Purkinje cell (primary cell): ENCODE results near the gene IFT43. TPM values are rescaled to one million over a fixed set of nuclear protein-coding genes. Genes with fewer than 3 reads are reported as not detected.

Source experiments
- polyA plus RNA-seq: library from polyadenylated mRNA; unstranded; fragments of >200 nt; fragmentation: Nextera tagmentation; gene quantifications from 2 replicates; pipeline ENCODE4 v1.2.1, GENCODE V29; 2014

The IFT43 gene
- 72.2 and 74.3 TPM in 2 replicates for polyA plus RNA-seq

GRCh38 chr14:75985618-75986438 is at the start of gene IFT43:
IFT43 (plus strand) TSS chr14:75985763; CDS start chr14:75985787, 24 bp downstream.

GRCh38 chr14:75981426-75982265 is 3.9 kb upstream of the IFT43 start, which contains the start of gene TGFB3:
TGFB3 (minus strand) TSS chr14:75981995; CDS start chr14:75980893, 1,102 bp downstream.

Other genes with a start within 250 kb of the IFT43 start
- 1.8 and 2.2 TPM in 2 replicates for gene TGFB3, start 3.8 kb upstream of the IFT43 start, polyA plus RNA-seq
- gene GPATCH2L, start 166.2 kb downstream of the IFT43 start, polyA plus RNA-seq, result 15.3 and 22.5 TPM in 2 replicates